HG03039 (cell line): Measurements from ENCODE around the gene GOLPH3L.
"Not testable (repeated sequence)": the region's sequence is repeated elsewhere in the genome, so short reads cannot be mapped to it uniquely, and the experiment has no call there.

Experiments used
- ATAC-seq: cut with Tn5 transposase; IDR thresholded peaks from one replicate; pipeline ENCODE4 v1.9.1; 2021; ENCODE audit warnings: mild to moderate bottlenecking, moderate library complexity; ENCODE audit not compliant: unreplicated experiment

Gene GOLPH3L

GRCh38 chr1:150661156-150661555 is 35.8 kb downstream of the GOLPH3L start:
- ATAC-seq: no peak

DNA sequence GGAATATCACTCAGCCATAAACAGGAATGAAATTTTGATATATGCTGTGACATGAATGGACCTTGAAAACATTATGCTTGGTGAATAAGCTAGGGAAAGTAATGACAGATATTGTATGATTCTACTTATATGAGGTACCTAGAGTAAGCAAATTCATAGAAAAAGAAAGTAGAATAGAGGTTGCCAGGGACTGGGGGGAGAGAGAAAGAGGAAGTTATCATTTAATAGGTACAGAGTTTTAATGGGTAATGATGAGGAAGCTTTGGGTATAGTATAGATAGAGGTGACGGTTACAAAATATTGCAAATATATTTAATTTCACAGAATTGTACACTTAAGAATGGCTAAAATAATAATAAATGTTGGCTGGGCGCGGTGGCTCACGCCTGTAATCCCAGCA is 36.4 kb downstream of the GOLPH3L start:
- no peak for ATAC-seq

DNA sequence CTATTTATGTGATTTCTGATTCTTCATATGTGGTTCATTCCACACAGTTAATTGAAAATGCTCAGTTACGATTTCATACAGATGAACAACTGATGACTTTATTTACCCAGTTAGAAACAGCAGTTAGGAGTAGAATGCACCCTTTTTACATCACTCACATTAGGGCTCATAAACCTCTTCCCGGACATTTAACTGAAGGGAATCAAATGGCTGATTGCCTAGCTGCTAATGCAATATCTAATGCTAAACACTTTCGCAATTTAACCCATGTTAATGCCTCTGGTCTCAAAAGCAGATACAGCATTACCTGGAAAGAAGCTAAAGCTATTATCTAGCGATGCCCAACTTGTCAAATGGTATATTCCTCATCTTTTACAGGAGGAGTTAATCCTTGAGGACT is 39.9 kb downstream of the GOLPH3L start:
- ATAC-seq: not testable (repeated sequence)

DNA sequence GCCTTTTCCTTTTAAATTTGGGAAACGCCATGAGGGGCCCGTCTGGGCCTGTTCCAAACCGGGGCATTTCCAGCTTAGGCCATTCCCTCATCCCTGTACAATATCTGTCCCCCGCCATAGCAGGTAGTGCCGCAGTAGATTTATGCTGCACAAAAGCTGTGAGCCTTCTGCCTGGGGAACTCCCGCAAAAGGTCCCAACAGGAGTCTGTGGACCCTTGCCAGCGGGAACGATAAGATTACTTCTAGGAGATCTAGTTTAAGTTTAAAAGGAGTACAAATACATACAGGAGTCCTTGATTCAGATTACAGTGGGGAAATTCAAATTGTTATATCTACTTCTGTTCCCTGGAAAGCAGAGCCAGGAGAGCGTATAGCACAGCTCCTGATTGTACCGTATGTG is 42.3 kb downstream of the GOLPH3L start:
- ATAC-seq: not testable (repeated sequence)

- ATAC-seq: no peak
These were observed 46.8 kb downstream of the GOLPH3L start for GRCh38 chr1:150650193-150650592.

GRCh38 chr1:150649441-150650075 is 47.4 kb downstream of the GOLPH3L start:
- ATAC-seq: no peak

DNA sequence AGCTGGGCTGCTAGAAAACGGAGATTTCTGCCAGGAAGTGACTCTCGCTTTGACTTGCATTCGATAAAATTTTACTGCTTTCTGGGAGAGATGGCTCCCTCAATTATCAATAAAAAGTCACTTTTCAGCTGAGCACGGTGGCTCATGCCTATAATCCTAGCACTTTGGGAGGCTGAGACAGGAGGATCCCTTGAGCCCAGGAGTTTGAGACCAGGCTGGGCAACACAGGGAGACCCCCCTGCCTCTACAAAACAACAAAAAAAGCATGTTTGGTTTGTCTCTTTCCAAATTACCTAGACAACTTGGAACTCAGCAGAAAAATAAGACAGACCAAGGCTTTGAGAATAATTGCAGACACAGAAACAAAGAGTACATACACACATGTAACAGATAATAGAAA is 54.7 kb downstream of the GOLPH3L start:
- no peak for ATAC-seq

GRCh38 chr1:150641126-150641815 is 55.7 kb downstream of the GOLPH3L start:
- not testable (repeated sequence) for ATAC-seq

- not testable (repeated sequence) for ATAC-seq
These were observed 58.5 kb downstream of the GOLPH3L start for GRCh38 chr1:150638430-150638829.

GRCh38 chr1:150634839-150635622 is 61.9 kb downstream of the GOLPH3L start:
- not testable (repeated sequence) for ATAC-seq

GRCh38 chr1:150629115-150629928 is 67.6 kb downstream of the GOLPH3L start, which contains the start of gene ENSA:
TSS of gene ENSA (minus strand) at chr1:150629612. CDS start at chr1:150629470, 142 bp downstream.
- ATAC-seq: peak; percentile 86

GRCh38 chr1:150628766-150629114 is 68.2 kb downstream of the GOLPH3L start:
- no peak for ATAC-seq

DNA sequence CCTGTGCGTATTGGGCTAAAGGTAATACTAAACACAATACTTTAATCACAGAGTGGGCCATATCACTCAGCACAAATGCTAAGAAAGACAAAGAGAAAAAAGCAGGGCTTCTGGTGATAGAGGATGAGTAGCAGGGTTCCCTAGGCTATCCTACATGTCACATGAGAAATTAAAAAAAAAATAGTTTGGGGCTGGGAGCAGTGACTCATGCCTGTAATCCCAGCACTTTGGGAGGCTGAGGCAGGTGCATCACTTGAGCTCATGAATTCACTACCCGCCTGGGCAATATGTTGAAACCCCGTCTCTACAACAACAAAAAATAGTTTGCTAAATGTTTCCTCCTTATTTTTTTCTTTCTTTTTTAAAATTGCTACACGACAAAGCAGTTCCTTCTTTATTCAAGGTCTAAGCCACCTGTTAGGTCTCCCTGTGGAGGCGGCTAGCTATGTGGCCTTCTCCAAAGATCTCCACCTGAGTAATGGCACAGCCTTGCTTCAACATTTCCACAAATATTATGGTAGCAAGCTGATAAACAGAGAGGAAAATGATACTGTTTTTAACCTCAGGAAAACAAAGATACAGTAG is 69.0 kb downstream of the GOLPH3L start:
- no peak for ATAC-seq

GRCh38 chr1:150626150-150626549 is 70.8 kb downstream of the GOLPH3L start:
- no peak for ATAC-seq

DNA sequence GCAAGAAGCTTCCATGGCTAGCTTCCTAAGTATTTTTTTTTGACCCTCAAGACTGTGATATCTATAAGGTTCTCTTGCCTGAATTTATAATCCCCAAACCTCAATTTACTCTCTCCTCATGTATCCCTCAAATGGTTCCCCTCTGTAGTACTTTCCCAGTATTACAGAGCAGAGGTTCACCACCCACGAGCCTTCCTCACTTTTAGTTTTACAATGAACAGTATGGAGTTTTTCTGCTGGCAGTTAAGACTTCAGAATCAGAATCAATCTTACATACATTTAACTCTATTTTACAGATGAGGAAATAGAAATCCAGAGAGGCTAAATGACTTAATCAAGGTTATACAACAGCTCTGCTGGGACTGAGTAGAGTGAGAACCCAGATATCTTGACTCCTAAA is 72.4 kb downstream of the GOLPH3L start:
- not testable (repeated sequence) for ATAC-seq

- not testable (repeated sequence) for ATAC-seq
These were observed 72.8 kb downstream of the GOLPH3L start for GRCh38 chr1:150624134-150624533.

GRCh38 chr1:150622303-150622975 is 74.5 kb downstream of the GOLPH3L start:
- ATAC-seq: no peak

DNA sequence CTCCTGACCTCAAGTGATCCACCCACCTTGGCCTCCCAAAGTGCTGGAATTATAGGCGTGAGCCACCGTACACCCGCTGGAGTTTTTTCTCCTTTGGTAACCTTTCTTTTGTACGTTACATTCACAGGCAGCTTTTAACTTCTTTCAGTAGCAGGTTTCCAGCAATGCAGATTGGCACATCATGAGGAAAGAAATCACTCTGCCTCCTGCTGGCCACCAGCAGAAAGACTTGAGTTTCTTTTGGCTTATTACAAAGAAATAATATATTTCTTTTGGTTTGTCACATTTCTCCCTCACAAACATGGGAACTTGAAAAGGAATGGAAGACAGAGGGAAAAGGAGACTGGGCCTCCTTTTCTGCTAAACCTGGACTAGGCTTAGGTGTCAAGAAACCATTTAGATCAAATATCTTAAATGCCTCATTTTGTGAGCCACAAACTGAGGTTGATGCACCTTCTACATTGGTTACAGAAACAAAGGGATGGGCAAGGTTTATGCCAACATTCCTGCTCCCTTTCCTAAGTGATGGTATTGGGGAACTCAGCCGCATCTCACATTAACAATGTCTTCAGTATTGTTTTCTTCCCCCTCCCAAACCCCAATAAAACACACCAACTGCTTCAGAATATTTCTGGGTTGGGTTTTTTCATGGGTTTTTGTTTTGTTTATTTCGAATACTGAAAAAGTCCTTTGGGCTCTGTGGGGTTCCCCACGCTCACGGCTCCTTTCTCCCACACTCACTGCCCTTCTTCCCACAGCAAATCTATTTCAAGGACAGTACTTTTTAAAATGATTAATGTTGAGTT is 75.3 kb downstream of the GOLPH3L start:
- ATAC-seq: no peak

GRCh38 chr1:150620919-150621318 is 76.0 kb downstream of the GOLPH3L start:
- no peak for ATAC-seq
